GM06990 (cell line): ENCODE data around the gene B9D1.
"Not testable (repeated sequence)": the region's sequence is repeated elsewhere in the genome, so short reads cannot be mapped to it uniquely, and the experiment has no call there.

ENCODE experiments used
- DNase-seq: peaks from one replicate; pipeline ENCODE4 v3.0.0-alpha.2; 2011; ENCODE audit not compliant: insufficient read length; ENCODE audit errors: extremely low read depth
- H3K27me3 ChIP-seq: replicated peaks from 2 replicates; pipeline ENCODE4 v1.6.0; 2011; ENCODE audit warnings: low read length; ENCODE audit not compliant: control insufficient read depth, insufficient read depth
- H3K36me3 ChIP-seq: 2 replicates; pipeline ENCODE4 v1.5.1; 2011; ENCODE audit warnings: low read length; ENCODE audit not compliant: control insufficient read depth, insufficient read depth
- H3K4me3 ChIP-seq: replicated peaks from 2 replicates; pipeline ENCODE4 v1.5.1; 2011; ENCODE audit warnings: low read depth, mild to moderate bottlenecking, control low read depth, low read length
- TF ChIP-seq, protein P1 (sequence below): IDR thresholded peaks from 2 replicates; pipeline ENCODE4 v1.5.1; 2011; ENCODE audit warnings: low read length, control low read depth, mild to moderate bottlenecking, inconsistent platforms; ENCODE audit not compliant: insufficient read depth, poor library complexity, severe bottlenecking

Gene B9D1

DNA sequence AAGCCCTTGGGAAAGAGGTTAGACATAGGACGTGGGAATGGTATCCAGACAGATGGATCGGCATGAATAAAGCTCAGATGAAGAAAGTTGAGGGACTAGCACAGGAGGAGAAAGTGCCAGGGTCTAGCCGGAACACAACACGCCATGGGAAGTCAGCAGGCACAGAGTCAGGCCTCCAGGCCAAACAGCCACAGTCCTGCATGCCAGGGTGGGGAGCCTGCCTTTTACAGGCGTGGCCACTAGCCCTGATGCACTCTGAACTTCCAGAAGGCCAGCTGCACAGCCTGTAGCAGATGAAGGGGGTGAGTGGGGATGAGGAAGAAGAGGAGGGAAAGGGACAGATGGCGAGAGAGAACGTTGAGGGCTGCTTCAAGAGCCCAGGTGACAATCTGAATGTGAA, 5.2 kb downstream of the B9D1 start:
- Histone ChIP-seq H3K4me3 (no peak overlapping the region), H3K27me3 (no peaks in the 10 kb centered on the region), H3K36me3 (no peaks in the 10 kb centered on the region)
- TF ChIP-seq, protein P1, sequence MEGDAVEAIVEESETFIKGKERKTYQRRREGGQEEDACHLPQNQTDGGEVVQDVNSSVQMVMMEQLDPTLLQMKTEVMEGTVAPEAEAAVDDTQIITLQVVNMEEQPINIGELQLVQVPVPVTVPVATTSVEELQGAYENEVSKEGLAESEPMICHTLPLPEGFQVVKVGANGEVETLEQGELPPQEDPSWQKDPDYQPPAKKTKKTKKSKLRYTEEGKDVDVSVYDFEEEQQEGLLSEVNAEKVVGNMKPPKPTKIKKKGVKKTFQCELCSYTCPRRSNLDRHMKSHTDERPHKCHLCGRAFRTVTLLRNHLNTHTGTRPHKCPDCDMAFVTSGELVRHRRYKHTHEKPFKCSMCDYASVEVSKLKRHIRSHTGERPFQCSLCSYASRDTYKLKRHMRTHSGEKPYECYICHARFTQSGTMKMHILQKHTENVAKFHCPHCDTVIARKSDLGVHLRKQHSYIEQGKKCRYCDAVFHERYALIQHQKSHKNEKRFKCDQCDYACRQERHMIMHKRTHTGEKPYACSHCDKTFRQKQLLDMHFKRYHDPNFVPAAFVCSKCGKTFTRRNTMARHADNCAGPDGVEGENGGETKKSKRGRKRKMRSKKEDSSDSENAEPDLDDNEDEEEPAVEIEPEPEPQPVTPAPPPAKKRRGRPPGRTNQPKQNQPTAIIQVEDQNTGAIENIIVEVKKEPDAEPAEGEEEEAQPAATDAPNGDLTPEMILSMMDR, result no peak
- DNase-seq, result no peak

DNA sequence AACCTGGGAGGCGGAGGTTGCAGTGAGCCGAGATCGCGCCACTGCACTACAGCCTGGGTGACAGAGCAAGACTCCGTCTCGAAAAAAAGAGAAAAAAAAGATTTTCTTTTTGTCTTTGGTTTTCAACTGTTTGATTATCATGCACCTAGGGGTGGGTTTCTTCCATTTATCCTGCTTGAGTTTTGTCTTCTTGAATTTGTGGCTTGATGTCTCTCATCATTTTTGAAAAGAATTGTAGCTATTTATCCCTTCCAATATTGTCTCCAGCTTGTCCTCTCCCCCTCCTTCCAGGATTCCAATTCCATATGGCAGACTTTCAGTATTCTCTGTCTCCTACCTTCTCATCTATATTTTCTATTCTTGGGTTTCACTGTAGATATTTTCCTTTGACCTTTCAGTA, 7.8 kb downstream of the B9D1 start:
- no peak overlapping the region for H3K4me3 ChIP-seq

DNA sequence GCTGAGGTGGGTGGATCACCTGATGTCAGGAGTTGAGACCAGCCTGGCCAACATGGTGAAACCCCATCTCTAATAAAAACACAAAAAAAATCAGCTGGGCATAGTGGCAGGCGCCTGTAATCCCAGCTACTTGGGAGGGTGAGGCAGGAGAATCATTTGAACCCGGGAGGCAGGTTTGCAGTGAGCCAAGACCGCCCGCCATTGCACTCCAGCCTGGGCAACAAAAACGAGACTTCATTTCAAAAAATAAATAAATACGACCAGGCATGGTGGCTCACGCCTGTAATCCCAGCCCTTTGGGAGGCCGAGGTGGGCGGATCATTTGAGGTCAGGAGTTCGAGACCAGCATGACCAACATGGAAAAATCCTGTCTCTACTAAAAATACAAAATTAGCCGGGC, 9.1 kb downstream of the B9D1 start:
- H3K4me3 ChIP-seq, DNase-seq, H3K36me3 ChIP-seq, H3K27me3 ChIP-seq: not testable (repeated sequence)

More for the DNA sequence above, 7.8 kb downstream of the B9D1 start:
- TF ChIP-seq, protein P1, result no peak
- no peaks in the 10 kb centered on the region for H3K27me3 ChIP-seq
- no peaks in the 10 kb centered on the region for H3K36me3 ChIP-seq
- DNase-seq, result no peak

DNA sequence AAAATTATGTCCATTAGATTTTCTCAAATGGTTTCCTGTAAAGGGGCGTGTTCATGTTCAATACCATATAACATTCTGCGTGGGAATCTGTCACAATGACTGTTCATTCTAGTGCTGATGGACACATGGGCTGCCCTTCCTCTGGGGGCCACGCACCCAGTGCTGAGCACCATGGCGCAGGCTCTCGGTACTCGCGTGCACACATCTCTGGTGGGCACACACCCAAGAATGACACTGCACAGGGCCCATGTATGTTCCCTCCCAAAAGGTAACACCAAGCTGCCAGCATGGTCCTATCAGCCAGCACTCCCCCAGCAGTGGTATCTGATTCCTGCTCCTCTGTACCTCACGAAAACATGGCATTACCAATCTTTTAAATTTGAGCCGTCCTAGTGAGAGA, 13.7 kb downstream of the B9D1 start:
- H3K4me3 ChIP-seq, result no peak overlapping the region
- no peaks in the 10 kb centered on the region for H3K27me3 ChIP-seq
- H3K36me3 ChIP-seq, result no peaks in the 10 kb centered on the region
- TF ChIP-seq, protein P1, result no peak
- DNase-seq, result no peak

- Histone ChIP-seq H3K4me3 (no peak overlapping the region), H3K27me3 (no peaks in the 10 kb centered on the region), H3K36me3 (no peaks in the 10 kb centered on the region)
- DNase-seq, result no peak
- TF ChIP-seq, protein P1, result no peak
These were observed 14.4 kb downstream of the B9D1 start for GRCh38 chr17:19348081-19348650.

DNA sequence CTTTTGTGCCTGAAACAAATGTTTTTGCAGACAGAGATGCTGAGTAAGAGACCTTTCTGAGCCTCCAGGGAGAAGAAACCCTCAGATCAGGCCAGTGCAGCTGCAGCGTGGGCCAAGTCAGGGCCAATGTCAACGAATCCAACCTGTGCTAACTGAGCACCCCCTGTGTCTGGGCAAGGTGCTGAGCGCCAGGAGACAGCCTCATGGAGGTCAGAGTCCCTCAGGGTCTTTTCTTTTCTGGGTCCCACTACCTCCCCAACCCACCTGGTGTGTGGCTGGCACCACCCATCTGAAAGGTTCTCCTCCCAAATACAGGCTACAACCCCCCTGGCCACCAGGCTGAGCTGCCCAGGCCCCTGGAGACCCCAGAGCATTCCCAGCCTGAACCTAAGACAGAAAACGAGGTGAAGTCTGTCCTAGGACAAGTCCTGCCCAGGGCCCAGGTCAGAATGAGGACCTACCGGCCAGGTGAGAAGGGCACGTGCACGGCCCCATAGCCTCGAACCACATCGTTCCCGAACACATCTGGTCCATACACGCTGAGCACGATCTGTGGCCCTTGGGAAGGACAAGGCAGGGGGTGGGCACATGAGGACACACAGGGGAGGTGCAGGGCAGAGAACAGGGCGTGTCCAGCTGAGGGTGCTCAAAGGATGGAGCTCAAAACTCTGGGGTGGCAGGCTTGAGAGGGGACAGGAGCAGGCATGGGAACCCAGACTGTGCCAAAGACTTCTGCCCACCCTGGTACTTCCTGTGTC, 15.0 kb downstream of the B9D1 start:
- no peak for DNase-seq
- Histone ChIP-seq H3K4me3 (no peak overlapping the region), H3K36me3 (no peaks in the 10 kb centered on the region), H3K27me3 (no peaks in the 10 kb centered on the region)
- TF ChIP-seq, protein P1, result no peak
